H9 (cell line): ENCODE results near the gene NUP205. TPM values are rescaled to one million over a fixed set of nuclear protein-coding genes. Genes with fewer than 3 reads are reported as not detected.

ENCODE experiments used
- DNase-seq: peaks from one replicate; pipeline ENCODE4 v3.0.0-alpha.2; 2017
- H2AFZ ChIP-seq: one replicate; pipeline ENCODE4 v1.6.1; 2013; ENCODE audit warnings: mild to moderate bottlenecking, low read length, control low read depth, moderate library complexity
- H2AK5ac ChIP-seq: 2 replicates; pipeline ENCODE4 v1.6.1; 2013; ENCODE audit warnings: low read length, control low read depth, mixed read lengths; ENCODE audit not compliant: insufficient read length
- H2BK120ac ChIP-seq: one replicate; pipeline ENCODE4 v1.6.1; 2013; ENCODE audit warnings: low read depth, mild to moderate bottlenecking, low read length, control low read depth, inconsistent platforms; ENCODE audit not compliant: poor library complexity, severe bottlenecking
- H2BK12ac ChIP-seq: 2 replicates; pipeline ENCODE4 v1.6.1; 2013; ENCODE audit warnings: low read length, control low read depth, mixed read lengths, low read depth; ENCODE audit not compliant: insufficient read length
- H2BK15ac ChIP-seq: 2 replicates; pipeline ENCODE4 v1.6.1; 2013; ENCODE audit warnings: low read depth, low read length, control low read depth
- H2BK20ac ChIP-seq: one replicate; pipeline ENCODE4 v1.6.1; 2013; ENCODE audit warnings: low read depth, mild to moderate bottlenecking, low read length, control low read depth, inconsistent platforms; ENCODE audit not compliant: poor library complexity, severe bottlenecking
- H2BK5ac ChIP-seq: 2 replicates; pipeline ENCODE4 v1.6.1; 2013; ENCODE audit warnings: low read length, control low read depth, mixed read lengths; ENCODE audit not compliant: insufficient read length
- H3K14ac ChIP-seq: 2 replicates; pipeline ENCODE4 v1.6.1; 2013; ENCODE audit warnings: low read length, control low read depth; ENCODE audit not compliant: insufficient read depth
- H3K18ac ChIP-seq: 2 replicates; pipeline ENCODE4 v1.6.1; 2013; ENCODE audit warnings: low read depth, mild to moderate bottlenecking, mixed read lengths, low read length, control low read depth; ENCODE audit not compliant: insufficient read length
- H3K23ac ChIP-seq: 2 replicates; pipeline ENCODE4 v1.6.1; 2013; ENCODE audit warnings: low read length, control low read depth, mixed read lengths, low read depth; ENCODE audit not compliant: insufficient read length
- H3K23me2 ChIP-seq: 2 replicates; pipeline ENCODE4 v1.6.1; 2013; ENCODE audit warnings: low read depth, mild to moderate bottlenecking, mixed read lengths, low read length, control low read depth; ENCODE audit not compliant: insufficient read length, poor library complexity, severe bottlenecking
- H3K27ac ChIP-seq: 2 replicates; pipeline ENCODE4 v1.5.1; 2013; ENCODE audit warnings: low read length, control low read depth, mixed read lengths, low read depth; ENCODE audit not compliant: insufficient read length
- H3K27me3 ChIP-seq: 2 replicates; pipeline ENCODE4 v1.6.1; 2013; ENCODE audit warnings: low read length, control low read depth, inconsistent platforms; ENCODE audit not compliant: insufficient read depth
- H3K4ac ChIP-seq: 2 replicates; pipeline ENCODE4 v1.6.1; 2013; ENCODE audit warnings: low read depth, mild to moderate bottlenecking, control low read depth, inconsistent platforms, low read length, moderate library complexity
- H3K4me1 ChIP-seq: 2 replicates; pipeline ENCODE4 v1.6.1; 2013; ENCODE audit warnings: low read length, control low read depth, inconsistent platforms; ENCODE audit not compliant: insufficient read depth
- H3K4me2 ChIP-seq: 2 replicates; pipeline ENCODE4 v1.6.1; 2013; ENCODE audit warnings: low read length, control low read depth, mixed read lengths; ENCODE audit not compliant: insufficient read length, insufficient read depth
- H3K56ac ChIP-seq: 2 replicates; pipeline ENCODE4 v1.6.1; 2013; ENCODE audit warnings: low read depth, mild to moderate bottlenecking, mixed read lengths, low read length, control low read depth; ENCODE audit not compliant: insufficient read length
- H3K79me1 ChIP-seq: 2 replicates; pipeline ENCODE4 v1.6.1; 2013; ENCODE audit warnings: low read depth, mild to moderate bottlenecking, moderate library complexity, low read length, control low read depth, inconsistent platforms; ENCODE audit not compliant: insufficient read depth, poor library complexity, severe bottlenecking
- H3K79me2 ChIP-seq: 2 replicates; pipeline ENCODE4 v1.6.1; 2013; ENCODE audit warnings: low read length, control low read depth, inconsistent platforms; ENCODE audit not compliant: insufficient read depth
- H3K9ac ChIP-seq: 2 replicates; pipeline ENCODE4 v1.6.1; 2013; ENCODE audit warnings: low read length, control low read depth, mixed read lengths; ENCODE audit not compliant: insufficient read length; ENCODE audit errors: extremely low read depth
- H3K9me3 ChIP-seq: one replicate; pipeline ENCODE4 v1.6.1; 2013; ENCODE audit warnings: low read depth, low read length, inconsistent platforms; ENCODE audit not compliant: control insufficient read depth
- H3T11ph ChIP-seq: one replicate; pipeline ENCODE4 v1.6.1; 2013; ENCODE audit warnings: mild to moderate bottlenecking, low read length, control low read depth, inconsistent platforms
- H4K20me1 ChIP-seq: one replicate; pipeline ENCODE4 v1.6.1; 2013; ENCODE audit not compliant: control insufficient read depth, insufficient read length, insufficient read depth
- H4K5ac ChIP-seq: 2 replicates; pipeline ENCODE4 v1.6.1; 2013; ENCODE audit warnings: low read depth, mild to moderate bottlenecking, mixed read lengths, low read length, control low read depth; ENCODE audit not compliant: insufficient read length
- H4K8ac ChIP-seq: replicated peaks from 2 replicates; pipeline ENCODE4 v1.6.1; 2013; ENCODE audit warnings: low read length, control low read depth, mixed read lengths, low read depth; ENCODE audit not compliant: insufficient read length
- H4K91ac ChIP-seq: 2 replicates; pipeline ENCODE4 v1.6.1; 2013; ENCODE audit warnings: low read depth, mild to moderate bottlenecking, moderate library complexity, mixed read lengths, low read length, control low read depth; ENCODE audit not compliant: insufficient read length
- H3K27ac Mint-ChIP-seq, 3 experiments: 2 replicates in 2 of 3; 3 replicates in 1 of 3; pipeline ENCODE4 v1.8.0; 2020 to 2021; ENCODE audit warnings: mixed read lengths in 3 of 3, mild to moderate bottlenecking in 1 of 3, moderate library complexity in 1 of 3
- H3K27me3 Mint-ChIP-seq: 2 replicates; pipeline ENCODE4 v1.8.0; 2021; ENCODE audit warnings: low read depth, mild to moderate bottlenecking, moderate library complexity, mixed read lengths
- H3K36me3 Mint-ChIP-seq, 3 experiments: 2 replicates in 2 of 3; 3 replicates in 1 of 3; pipeline ENCODE4 v1.8.0; 2020 to 2021; ENCODE audit warnings: low read depth in 3 of 3, mixed read lengths in 3 of 3; ENCODE audit not compliant: insufficient read depth in 1 of 3
- H3K4me1 Mint-ChIP-seq, 2 experiments: 2 replicates each; pipeline ENCODE4 v1.8.0; 2020; ENCODE audit warnings: mixed read lengths in 2 of 2
- H3K4me3 Mint-ChIP-seq, 2 experiments: 2 replicates in 1 of 2; 3 replicates in 1 of 2; pipeline ENCODE4 v1.8.0; 2020 to 2021; ENCODE audit warnings: mild to moderate bottlenecking in 2 of 2, mixed read lengths in 2 of 2, moderate library complexity in 1 of 2
- H3K9me3 Mint-ChIP-seq, 2 experiments: 2 replicates in 1 of 2; 3 replicates in 1 of 2; pipeline ENCODE4 v1.8.0; 2020; ENCODE audit warnings: mild to moderate bottlenecking in 2 of 2, mixed read lengths in 2 of 2, moderate library complexity in 1 of 2
- CTCF ChIP-seq: fragments of 200-600 bp; sonication (generic); conservative IDR thresholded peaks from 3 replicates; pipeline ENCODE4 v1.8.0; 2021; ENCODE audit warnings: antibody characterized with exemption, mild to moderate bottlenecking
- WGBS: extraction: QIAGEN DNeasy Blood & Tissue Kit; methylation state at CpG from one replicate; pipeline ENCODE4 v1.1.7; 2013; ENCODE audit warnings: missing lambda C conversion rate, low lambda C conversion rate, mixed read lengths; ENCODE audit not compliant: insufficient read length; ENCODE audit errors: extremely low coverage; 5-methylcytosine and 5-hydroxymethylcytosine counted together
- total RNA-seq: library from RNA; stranded (reverse); gene quantifications from 2 replicates; pipeline ENCODE4 v1.2.1, GENCODE V29; 2021

The NUP205 gene
- total RNA-seq, 1 experiment from 2014 or later, result 158 TPM

GRCh38 chr7:135685306-135686084 is 127.8 kb downstream of the NUP205 start:
- Mint-ChIP-seq H3K9me3 (no peaks in the 10 kb centered on the region), H3K36me3 (peaks cover 0 to 19% (median 7%) of the 10 kb centered on the region in 3 experiments; a peak in 4 of 7 replicates), H3K4me1 (peaks cover 0 to 6% of the 10 kb centered on the region in 2 experiments; a peak in 1 of 4 replicates), H3K4me3 (no peak overlapping the region), H3K27me3 (no peaks in the 10 kb centered on the region), H3K27ac (peak overlapping the region in 1 of 3 experiments; percentile 38; a peak in 1 of 7 replicates)
- Histone ChIP-seq H3K4me2 (no peak overlapping the region), H3K23ac (no peak overlapping the region), H3K4ac (no peak overlapping the region), H2BK12ac (no peak overlapping the region), H3K79me1 (no peaks in the 10 kb centered on the region), H4K5ac (no peak overlapping the region), H3T11ph (no peak overlapping the region), H3K18ac (no peak overlapping the region), H3K79me2 (no peaks in the 10 kb centered on the region), H3K9ac (no peak overlapping the region), H2BK15ac (no peak overlapping the region), H3K56ac (no peak overlapping the region), H2BK20ac (no peak overlapping the region), H2BK120ac (no peak overlapping the region), H2BK5ac (no peak overlapping the region), H3K27me3 (no peaks in the 10 kb centered on the region), H3K14ac (no peak overlapping the region), H4K20me1 (no peaks in the 10 kb centered on the region), H3K9me3 (no peaks in the 10 kb centered on the region), H2AK5ac (no peak overlapping the region), H4K91ac (no peak overlapping the region), H4K8ac (no peak overlapping the region), H2AFZ (no peak overlapping the region), H3K23me2 (no peaks in the 10 kb centered on the region), H3K4me1 (no peaks in the 10 kb centered on the region; the same call in 1 of the 2 replicates), H3K27ac (no peak overlapping the region)
- no peak for DNase-seq
- no peak for TF ChIP-seq CTCF
- no CpG with 5 or more reads among the region's 9 CpGs for WGBS
